ENCODE results near the gene SRPK2. TPM values are rescaled to one million over a fixed set of nuclear protein-coding genes. Genes with fewer than 3 reads are reported as not detected.

Gene SRPK2
- total RNA-seq, 5 donors from 2014 or later (not counting 1 experiment from before 2014, with no cell fraction given), result 41.6 to 71.4 (median 46.9) TPM

DNA sequence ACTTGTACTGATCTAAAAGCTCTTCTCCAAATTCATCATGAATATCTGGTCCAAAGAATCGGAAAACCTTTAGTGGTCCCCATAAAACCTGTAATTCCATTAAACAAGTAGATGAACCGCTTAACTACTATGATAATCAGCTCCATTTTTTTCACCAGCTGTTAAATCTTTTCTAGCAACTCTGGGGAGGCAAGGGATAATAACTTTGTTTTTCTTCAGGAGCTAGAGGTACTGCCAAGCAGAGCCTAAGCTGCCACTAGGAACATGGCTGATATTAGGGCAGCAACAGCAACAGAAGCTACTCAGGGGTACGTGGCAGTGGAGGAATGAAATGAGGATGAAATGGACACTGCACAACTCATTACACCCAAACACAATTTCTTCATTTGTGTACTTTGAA lies 138.0 kb downstream of the SRPK2 start:
- Mint-ChIP-seq H3K36me3 (peaks cover 6% of the 10 kb centered on the region), H3K4me3 (no peak overlapping the region), H3K9me3 (no peaks in the 10 kb centered on the region), H3K4me1 (peaks cover 43 to 56% (median 44%) of the 10 kb centered on the region in 3 donors), H3K27me3 (no peaks in the 10 kb centered on the region), H3K27ac (no peak overlapping the region)
- Histone ChIP-seq H3K4me3 (ENCODE audit: control insufficient read depth in 1 of 2, extremely low read depth in 1 of 2, low read length in 1 of 2) (no peak overlapping the region), H3K9me3 (no peaks in the 10 kb centered on the region), H3K4me1 (ENCODE audit: control insufficient read depth in 1 of 2, extremely low read depth in 1 of 2, insufficient read depth in 2 of 2, low read length in 2 of 2) (no peaks in the 10 kb centered on the region), H3K27me3 (replicated peaks in 1 of 2; ENCODE audit: control insufficient read depth in 2 of 2, extremely low read depth in 1 of 2, insufficient read depth in 2 of 2, low read length in 1 of 2) (no peaks in the 10 kb centered on the region), H3K27ac (ENCODE audit: low read length) (no peak overlapping the region), H3K36me3 (ENCODE audit: control insufficient read depth in 2 of 2, extremely low read depth in 1 of 2, insufficient read depth in 1 of 2, low read length in 1 of 2) (peaks cover 0 to 3% of the 10 kb centered on the region in 2 donors)
- no peak for DNase-seq
- POLR2A ChIA-PET, result no interaction called here
- CTCF ChIA-PET, result interaction anchor here in 1 of 2 donors (1.4 kb wide), 1 partner anchor 9 kb away, joined by 4 read pairs; no protein-coding TSS in a partner anchor
- no CpG with 5 or more reads among the region's 3 CpGs for WGBS (ENCODE audit: insufficient coverage)
- ATAC-seq (replicated peaks in 1 of 4), result no peak

DNA sequence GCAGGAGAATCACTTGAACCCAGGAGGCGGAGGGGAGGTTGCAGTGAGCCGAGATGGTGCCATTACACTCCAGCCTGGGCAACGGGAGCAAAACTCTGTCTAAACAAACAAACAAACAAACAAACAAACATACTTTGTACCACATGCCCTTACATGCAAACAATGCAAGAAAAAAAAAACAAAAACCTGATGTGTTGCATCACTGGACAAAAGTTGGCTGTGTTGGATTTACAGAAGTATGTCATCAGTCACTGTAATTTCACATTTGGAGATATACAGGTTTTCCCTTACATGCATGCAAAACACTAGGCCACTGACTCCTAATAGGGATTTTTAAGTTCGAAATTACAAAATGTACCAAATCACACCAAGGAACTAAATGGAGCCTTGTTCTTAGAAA lies 138.5 kb downstream of the SRPK2 start:
- H3K4me3 ChIP-seq (ENCODE audit: control insufficient read depth in 1 of 2, extremely low read depth in 1 of 2, low read length in 1 of 2), result no peak overlapping the region
- no peaks in the 10 kb centered on the region for H3K9me3 Mint-ChIP-seq
- H3K27me3 ChIP-seq (replicated peaks in 1 of 2; ENCODE audit: control insufficient read depth in 2 of 2, extremely low read depth in 1 of 2, insufficient read depth in 2 of 2, low read length in 1 of 2), result no peaks in the 10 kb centered on the region
- no peaks in the 10 kb centered on the region for H3K4me1 ChIP-seq (ENCODE audit: control insufficient read depth in 1 of 2, extremely low read depth in 1 of 2, insufficient read depth in 2 of 2, low read length in 2 of 2)
- ChIA-PET POLR2A (no interaction called here), CTCF (interaction anchor here in 1 of 2 donors (1.4 kb wide), 1 partner anchor 8 kb away, joined by 4 read pairs; no protein-coding TSS in a partner anchor)
- WGBS (ENCODE audit: insufficient coverage), result 100% methylated on average over 1 of the region's 4 CpGs
- no peak overlapping the region for H3K27ac ChIP-seq (ENCODE audit: low read length)
- no peaks in the 10 kb centered on the region for H3K9me3 ChIP-seq
- DNase-seq, result no peak
- H3K27ac Mint-ChIP-seq, result no peak overlapping the region
- peaks cover 5% of the 10 kb centered on the region for H3K36me3 Mint-ChIP-seq
- peaks cover 42 to 51% (median 42%) of the 10 kb centered on the region in 3 donors for H3K4me1 Mint-ChIP-seq
- H3K36me3 ChIP-seq (ENCODE audit: control insufficient read depth in 2 of 2, extremely low read depth in 1 of 2, insufficient read depth in 1 of 2, low read length in 1 of 2), result peaks cover 0 to 5% of the 10 kb centered on the region in 2 donors
- no peaks in the 10 kb centered on the region for H3K27me3 Mint-ChIP-seq
- H3K4me3 Mint-ChIP-seq, result no peak overlapping the region
- no peak for ATAC-seq (replicated peaks in 1 of 4)

DNA sequence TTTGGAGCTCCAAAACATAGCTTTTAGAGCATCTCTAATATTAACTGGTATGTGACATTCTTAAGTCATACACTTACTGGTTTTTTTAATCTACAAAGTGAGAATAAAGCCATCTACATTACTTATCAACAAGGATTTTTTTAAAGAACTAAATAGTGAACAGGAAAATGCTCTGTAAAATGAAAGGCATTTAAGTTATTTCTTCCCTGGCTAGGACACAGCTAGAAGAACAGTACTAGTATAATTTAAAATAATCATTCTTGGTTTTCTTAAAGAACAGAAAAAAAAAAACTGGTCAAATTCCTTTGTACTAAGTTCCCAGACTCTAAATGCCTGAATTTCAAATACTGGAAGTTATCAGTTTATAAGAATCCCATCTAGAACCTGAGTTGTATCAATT lies 139.5 kb downstream of the SRPK2 start:
- ChIA-PET POLR2A (interaction anchor here in 1 of 2 donors (0.6 kb wide), 1 partner anchor 17 kb away, joined by 12 read pairs; no protein-coding TSS in a partner anchor), CTCF (interaction anchor here in 1 of 2 donors (0.6 kb wide), 1 partner anchor 102 kb away, joined by 3 read pairs; no protein-coding TSS in a partner anchor)
- no peaks in the 10 kb centered on the region for H3K27me3 ChIP-seq (replicated peaks in 1 of 2; ENCODE audit: control insufficient read depth in 2 of 2, extremely low read depth in 1 of 2, insufficient read depth in 2 of 2, low read length in 1 of 2)
- H3K4me3 ChIP-seq (ENCODE audit: control insufficient read depth in 1 of 2, extremely low read depth in 1 of 2, low read length in 1 of 2), result no peak overlapping the region
- Mint-ChIP-seq H3K4me1 (peaks cover 40 to 47% (median 40%) of the 10 kb centered on the region in 3 donors), H3K4me3 (no peak overlapping the region), H3K27ac (no peak overlapping the region), H3K9me3 (no peaks in the 10 kb centered on the region), H3K27me3 (no peaks in the 10 kb centered on the region), H3K36me3 (peaks cover 4% of the 10 kb centered on the region)
- H3K27ac ChIP-seq (ENCODE audit: low read length), result no peak overlapping the region
- DNase-seq, result no peak
- H3K9me3 ChIP-seq, result no peaks in the 10 kb centered on the region
- H3K4me1 ChIP-seq (ENCODE audit: control insufficient read depth in 1 of 2, extremely low read depth in 1 of 2, insufficient read depth in 2 of 2, low read length in 2 of 2), result no peaks in the 10 kb centered on the region
- ATAC-seq (replicated peaks in 1 of 4), result no peak
- H3K36me3 ChIP-seq (ENCODE audit: control insufficient read depth in 2 of 2, extremely low read depth in 1 of 2, insufficient read depth in 1 of 2, low read length in 1 of 2), result peaks cover 3 to 5% of the 10 kb centered on the region in 2 donors

DNA sequence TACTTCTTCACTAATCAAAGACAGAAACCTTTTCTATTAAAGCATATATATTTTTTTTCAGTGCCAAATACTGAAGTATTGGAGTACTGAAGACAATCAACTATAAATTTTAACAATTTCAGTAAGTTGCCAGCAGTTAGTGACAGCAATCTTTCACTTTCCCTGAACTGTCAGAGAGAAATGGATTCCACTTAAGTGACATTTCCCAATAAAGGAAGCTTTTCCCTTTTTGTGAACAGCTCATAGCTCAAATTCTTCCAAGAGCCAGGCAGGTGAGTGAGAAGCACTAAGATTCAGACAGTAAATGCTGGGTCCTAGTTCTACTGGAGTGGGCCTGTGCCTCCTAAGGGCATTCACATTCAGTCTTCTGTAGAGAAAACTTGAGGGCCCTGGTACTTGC lies 142.0 kb downstream of the SRPK2 start:
- no peak overlapping the region for H3K4me3 Mint-ChIP-seq
- Histone ChIP-seq H3K9me3 (no peaks in the 10 kb centered on the region), H3K36me3 (ENCODE audit: control insufficient read depth in 2 of 2, extremely low read depth in 1 of 2, insufficient read depth in 1 of 2, low read length in 1 of 2) (peaks cover 3 to 5% of the 10 kb centered on the region in 2 donors), H3K4me3 (ENCODE audit: control insufficient read depth in 1 of 2, extremely low read depth in 1 of 2, low read length in 1 of 2) (no peak overlapping the region), H3K27me3 (replicated peaks in 1 of 2; ENCODE audit: control insufficient read depth in 2 of 2, extremely low read depth in 1 of 2, insufficient read depth in 2 of 2, low read length in 1 of 2) (no peaks in the 10 kb centered on the region), H3K4me1 (ENCODE audit: control insufficient read depth in 1 of 2, extremely low read depth in 1 of 2, insufficient read depth in 2 of 2, low read length in 2 of 2) (no peaks in the 10 kb centered on the region), H3K27ac (ENCODE audit: low read length) (no peak overlapping the region)
- CTCF ChIA-PET, result no interaction called here
- POLR2A ChIA-PET, result interaction anchor here in 1 of 2 donors (0.7 kb wide), 1 partner anchor 1904 kb away, joined by 3 read pairs; no protein-coding TSS in a partner anchor
- no peak overlapping the region for H3K27ac Mint-ChIP-seq
- DNase-seq (no peak), ATAC-seq (replicated peaks in 1 of 4) (no peak)
- H3K27me3 Mint-ChIP-seq, result no peaks in the 10 kb centered on the region
- peaks cover 10% of the 10 kb centered on the region for H3K36me3 Mint-ChIP-seq
- H3K9me3 Mint-ChIP-seq, result no peaks in the 10 kb centered on the region
- H3K4me1 Mint-ChIP-seq, result peaks cover 35 to 42% (median 41%) of the 10 kb centered on the region in 3 donors

DNA sequence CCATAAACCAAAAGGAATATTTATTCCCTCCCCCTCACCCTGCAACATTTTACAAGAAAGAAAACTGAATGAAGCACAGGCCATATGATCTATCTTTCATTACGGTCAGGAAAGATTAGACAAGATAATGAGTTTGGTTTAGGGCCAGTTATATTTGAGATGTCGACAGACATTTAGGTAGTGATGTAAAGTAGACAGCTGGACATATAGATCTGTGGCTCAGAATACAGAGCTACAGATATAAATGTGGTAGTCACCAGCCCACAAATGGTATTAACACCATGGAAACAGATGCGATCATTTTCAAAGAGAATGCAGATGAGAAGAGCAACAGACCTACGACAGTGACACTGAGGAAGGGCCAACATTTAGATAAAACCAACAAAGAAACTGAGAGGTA lies 142.5 kb downstream of the SRPK2 start:
- POLR2A ChIA-PET, result no interaction called here
- ATAC-seq (replicated peaks in 1 of 4) (no peak), DNase-seq (no peak)
- Mint-ChIP-seq H3K27me3 (no peaks in the 10 kb centered on the region), H3K4me1 (peaks cover 35 to 43% (median 41%) of the 10 kb centered on the region in 3 donors), H3K27ac (no peak overlapping the region), H3K36me3 (peaks cover 10% of the 10 kb centered on the region), H3K4me3 (no peak overlapping the region), H3K9me3 (no peaks in the 10 kb centered on the region)
- Histone ChIP-seq H3K4me1 (ENCODE audit: control insufficient read depth in 1 of 2, extremely low read depth in 1 of 2, insufficient read depth in 2 of 2, low read length in 2 of 2) (no peaks in the 10 kb centered on the region), H3K36me3 (ENCODE audit: control insufficient read depth in 2 of 2, extremely low read depth in 1 of 2, insufficient read depth in 1 of 2, low read length in 1 of 2) (peaks cover 3 to 5% of the 10 kb centered on the region in 2 donors), H3K27me3 (replicated peaks in 1 of 2; ENCODE audit: control insufficient read depth in 2 of 2, extremely low read depth in 1 of 2, insufficient read depth in 2 of 2, low read length in 1 of 2) (no peaks in the 10 kb centered on the region), H3K4me3 (ENCODE audit: control insufficient read depth in 1 of 2, extremely low read depth in 1 of 2, low read length in 1 of 2) (no peak overlapping the region), H3K9me3 (no peaks in the 10 kb centered on the region), H3K27ac (ENCODE audit: low read length) (no peak overlapping the region)
- 100% methylated on average over 1 of the region's 4 CpGs for WGBS (ENCODE audit: insufficient coverage)
- CTCF ChIA-PET, result no interaction called here

DNA sequence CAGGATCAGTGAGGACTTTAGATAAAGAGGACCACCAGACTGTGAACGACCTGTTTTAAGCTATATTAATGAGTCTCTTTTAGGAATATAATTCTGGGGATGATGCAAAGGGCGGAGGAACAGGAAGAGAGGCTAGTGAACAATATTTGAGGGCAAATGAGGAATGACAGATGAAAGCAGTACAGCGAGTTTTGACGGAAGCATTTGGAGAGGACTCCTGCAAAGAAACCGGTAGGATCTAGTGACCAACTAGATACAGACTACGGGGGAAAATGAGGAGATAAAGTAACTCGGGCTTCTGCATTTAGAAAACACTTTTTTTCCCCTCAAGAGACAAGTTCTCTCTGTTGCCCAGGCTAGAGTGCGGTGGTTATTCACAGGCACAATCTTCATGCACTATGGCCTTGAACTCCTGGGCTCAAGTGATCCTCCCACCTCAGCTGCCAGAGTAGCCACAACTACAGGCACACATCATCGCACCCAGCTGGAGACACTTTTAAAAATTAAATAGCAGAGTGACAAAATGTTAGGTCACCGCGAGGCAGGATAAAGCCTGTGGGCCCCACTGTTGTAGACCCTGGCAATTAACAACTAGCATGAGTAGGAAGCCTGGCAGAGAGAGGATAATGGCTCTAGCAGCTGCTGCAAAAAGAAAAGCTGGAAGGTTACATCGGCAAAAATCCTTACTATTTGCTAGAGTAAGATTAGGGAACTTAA lies 143.2 kb downstream of the SRPK2 start:
- ATAC-seq (replicated peaks in 1 of 4), result no peak
- POLR2A ChIA-PET, result interaction anchor here in 1 of 2 donors (0.6 kb wide), 1 partner anchor 10 kb away, joined by 5 read pairs; no protein-coding TSS in a partner anchor
- H3K4me1 ChIP-seq (ENCODE audit: control insufficient read depth in 1 of 2, extremely low read depth in 1 of 2, insufficient read depth in 2 of 2, low read length in 2 of 2), result no peaks in the 10 kb centered on the region
- no peaks in the 10 kb centered on the region for H3K9me3 ChIP-seq
- H3K27me3 ChIP-seq (replicated peaks in 1 of 2; ENCODE audit: control insufficient read depth in 2 of 2, extremely low read depth in 1 of 2, insufficient read depth in 2 of 2, low read length in 1 of 2), result no peaks in the 10 kb centered on the region
- H3K36me3 Mint-ChIP-seq, result peaks cover 10% of the 10 kb centered on the region
- WGBS (ENCODE audit: insufficient coverage), result 98% methylated on average over 9 of the region's 12 CpGs
- CTCF ChIA-PET, result no interaction called here
- H3K4me1 Mint-ChIP-seq, result peaks cover 33 to 46% (median 42%) of the 10 kb centered on the region in 3 donors
- H3K36me3 ChIP-seq (ENCODE audit: control insufficient read depth in 2 of 2, extremely low read depth in 1 of 2, insufficient read depth in 1 of 2, low read length in 1 of 2), result peaks cover 3 to 5% of the 10 kb centered on the region in 2 donors
- no peak overlapping the region for H3K4me3 Mint-ChIP-seq
- H3K9me3 Mint-ChIP-seq, result no peaks in the 10 kb centered on the region
- DNase-seq, result no peak
- no peaks in the 10 kb centered on the region for H3K27me3 Mint-ChIP-seq
- no peak overlapping the region for H3K4me3 ChIP-seq (ENCODE audit: control insufficient read depth in 1 of 2, extremely low read depth in 1 of 2, low read length in 1 of 2)
- no peak overlapping the region for H3K27ac ChIP-seq (ENCODE audit: low read length)
- no peak overlapping the region for H3K27ac Mint-ChIP-seq
